Panc1 (cell line): Measurements from ENCODE around the gene RASSF6. TPM values are rescaled to one million over a fixed set of nuclear protein-coding genes. Genes with fewer than 3 reads are reported as not detected.

Experiments used
- ATAC-seq: fragments of 200-7000 bp; cut with Tn5 transposase; 2 replicates; pipeline ENCODE4 v1.9.1; 2020; ENCODE audit warnings: mild to moderate bottlenecking, moderate library complexity
- BruUV-seq: library from RNA; stranded (reverse); fragments of 400-500 nt; replicated peaks from 2 replicates; lab custom pipeline; 2021; lab: Mats Ljungman, UMichigan
- CTCF ChIA-PET: fragments of 300-600 bp; sonication (Branson Sonifier 250); formaldehyde crosslinking; loops from one replicate; lab custom pipeline; 2022; ENCODE audit warnings: antibody characterized with exemption; lab: Charles Lee
- POLR2A ChIA-PET: fragments of 300-600 bp; sonication (Branson Sonifier 250); formaldehyde crosslinking; loops from one replicate; lab custom pipeline; 2022; ENCODE audit warnings: antibody characterized with exemption; lab: Charles Lee
- DNase-seq: peaks from one replicate; pipeline ENCODE4 v3.0.0-alpha.2; 2010; ENCODE audit warnings: low read depth, low spot score
- H3K27ac ChIP-seq: 2 replicates; pipeline ENCODE4 v1.5.1; 2011; ENCODE audit warnings: mild to moderate bottlenecking, low read length, inconsistent platforms
- H3K27me3 ChIP-seq: fragments of 200-500 bp; sonication (Bioruptor generic); 2 replicates; pipeline ENCODE4 v1.6.0; 2014; ENCODE audit warnings: low read length, inconsistent platforms; ENCODE audit not compliant: control insufficient read depth, insufficient read depth
- H3K36me3 ChIP-seq: fragments of 200-500 bp; sonication (Bioruptor generic); 2 replicates; pipeline ENCODE4 v1.5.1; 2014; ENCODE audit warnings: inconsistent platforms, mild to moderate bottlenecking, low read length, moderate library complexity; ENCODE audit not compliant: control insufficient read depth, insufficient read depth
- H3K4me1 ChIP-seq: 2 replicates; pipeline ENCODE4 v1.5.1; 2011; ENCODE audit warnings: inconsistent platforms, mild to moderate bottlenecking, low read length, moderate library complexity; ENCODE audit not compliant: control insufficient read depth, insufficient read depth
- H3K4me3 ChIP-seq, 2 experiments: 2 replicates each; pipeline ENCODE4 v1.5.1; 2011 to 2012; ENCODE audit warnings: low read depth in 2 of 2, low read length in 2 of 2, mild to moderate bottlenecking in 2 of 2, inconsistent platforms in 1 of 2, moderate library complexity in 1 of 2
- H3K9me3 ChIP-seq: fragments of 200-500 bp; sonication (Bioruptor generic); 2 replicates; pipeline ENCODE4 v1.5.1; 2014; ENCODE audit warnings: low read depth, mild to moderate bottlenecking, inconsistent platforms, low read length, moderate library complexity; ENCODE audit not compliant: control insufficient read depth, insufficient read depth
- CTCF ChIP-seq: fragments of 450-650 bp; IDR thresholded peaks from 2 replicates; pipeline ENCODE4 v1.5.1; 2017; ENCODE audit warnings: mild to moderate bottlenecking
- POLR2AphosphoS5 ChIP-seq: IDR thresholded peaks from 2 replicates; pipeline ENCODE4 v1.6.1; 2012; ENCODE audit warnings: mild to moderate bottlenecking, low read depth, low read length, moderate library complexity
- REST ChIP-seq, 2 experiments: IDR thresholded peaks; 2 replicates each; pipeline ENCODE4 v1.6.1; 2011 to 2012; ENCODE audit warnings: low read depth in 2 of 2, control low read depth in 1 of 2, low read length in 1 of 2, mild to moderate bottlenecking in 1 of 2, moderate library complexity in 1 of 2; ENCODE audit not compliant: insufficient read depth in 1 of 2
- SIN3A ChIP-seq: IDR thresholded peaks from 2 replicates; pipeline ENCODE4 v1.6.1; 2012; ENCODE audit warnings: low read depth, mild to moderate bottlenecking, low read length, moderate library complexity, borderline replicate concordance; ENCODE audit not compliant: insufficient read depth
- TCF7L2 ChIP-seq: IDR thresholded peaks from 2 replicates; pipeline ENCODE4 v1.6.1; 2011; ENCODE audit warnings: mild to moderate bottlenecking, low read depth, low read length, inconsistent platforms
- in situ Hi-C: cut with HindIII; loops from 2 replicates; pipeline ENCODE4 v1.10.0; 2016; ENCODE audit warnings: low sequenced_read_pairs, low pct_unique_long_range_greater_than_20kb
- intact Hi-C: fragments of 100-400 bp; cut with micrococcal nuclease; formaldehyde crosslinking; loops from one replicate; pipeline ENCODE4 v1.10.0; 2022; ENCODE audit not compliant: unreplicated experiment
- total RNA-seq: library from RNA; stranded (reverse); gene quantifications from one replicate; pipeline ENCODE4 v1.2.1, GENCODE V29; 2021; ENCODE audit not compliant: unreplicated experiment

RASSF6 gene
- total RNA-seq, 1 experiment from 2014 or later: 0.15 TPM

GRCh38 chr4:73609706-73610105 lies 10.5 kb downstream of the RASSF6 start:
- intact Hi-C loops (no loop called here), in situ Hi-C loops (no loop called here)
- H3K27ac ChIP-seq: no peak overlapping the region
- no peaks in the 10 kb centered on the region for H3K36me3 ChIP-seq
- no peak for ATAC-seq
- BruUV-seq: no TSS peak
- H3K4me1 ChIP-seq: no peaks in the 10 kb centered on the region
- CTCF ChIA-PET: no interaction called here
- TF ChIP-seq TCF7L2 (no peak), POLR2AphosphoS5 (no peak), SIN3A (no peak), CTCF (no peak), REST (IDR thresholded peaks at IDR 0.05; ENCODE audit: insufficient read depth in 1 of 2, low read depth in 2 of 2, low read length in 1 of 2) (no peak)
- DNase-seq: no peak
- H3K4me3 ChIP-seq: no peak overlapping the region
- H3K9me3 ChIP-seq: no peaks in the 10 kb centered on the region
- peaks cover 3% of the 10 kb centered on the region; the same call in 1 of the 2 replicates for H3K27me3 ChIP-seq
- POLR2A ChIA-PET: interaction anchor here (0.5 kb wide), 1 partner anchor 17 kb away, joined by 5 read pairs; no protein-coding TSS in a partner anchor

GRCh38 chr4:73608689-73609594 lies 11.3 kb downstream of the RASSF6 start:
- ChIA-PET POLR2A (interaction anchor here (0.5 kb wide), 1 partner anchor 16 kb away, joined by 5 read pairs; no protein-coding TSS in a partner anchor), CTCF (no interaction called here)
- Histone ChIP-seq H3K27me3 (peaks cover 3% of the 10 kb centered on the region; the same call in 1 of the 2 replicates), H3K27ac (no peak overlapping the region), H3K4me1 (no peaks in the 10 kb centered on the region), H3K4me3 (no peak overlapping the region), H3K9me3 (no peaks in the 10 kb centered on the region), H3K36me3 (no peaks in the 10 kb centered on the region)
- intact Hi-C loops (no loop called here), in situ Hi-C loops (no loop called here)
- TF ChIP-seq TCF7L2: no peak
- TF ChIP-seq REST (IDR thresholded peaks at IDR 0.05; ENCODE audit: insufficient read depth in 1 of 2, low read depth in 2 of 2, low read length in 1 of 2): no peak
- no peak for TF ChIP-seq POLR2AphosphoS5
- TF ChIP-seq CTCF: no peak
- TF ChIP-seq SIN3A: no peak
- no TSS peak for BruUV-seq
- DNase-seq (no peak), ATAC-seq (no peak)
